Brain microvascular endothelial cell (primary cell): ENCODE data around the gene PLAC1.

Experiments used
- DNase-seq: peaks from one replicate; pipeline ENCODE4 v3.0.0-alpha.2; 2020
- H3K27ac ChIP-seq: fragments of 250-450 bp; sonication (Bioruptor Pico); 2 replicates; pipeline ENCODE4 v1.5.1; 2020; ENCODE audit warnings: mild to moderate bottlenecking, moderate library complexity
- H3K27me3 ChIP-seq: fragments of 250-450 bp; sonication (Bioruptor Pico); replicated peaks from 2 replicates; pipeline ENCODE4 v1.5.1; 2020; ENCODE audit warnings: mild to moderate bottlenecking
- H3K36me3 ChIP-seq: fragments of 250-450 bp; sonication (Bioruptor Pico); replicated peaks from 2 replicates; pipeline ENCODE4 v1.5.1; 2020; ENCODE audit warnings: mild to moderate bottlenecking
- H3K4me3 ChIP-seq: 2 replicates; pipeline ENCODE4 v1.5.1; 2011; ENCODE audit warnings: low read depth, mild to moderate bottlenecking, control low read depth, low read length, moderate library complexity
- in situ Hi-C: cut with HindIII; loops from 2 replicates; pipeline ENCODE4 v1.10.0; 2017; ENCODE audit warnings: low sequenced_read_pairs, low pct_ligation_motif_present
- TF ChIP-seq, protein P1 (sequence below): IDR thresholded peaks from 2 replicates; pipeline ENCODE4 v1.5.1; 2011; ENCODE audit warnings: low read depth, mild to moderate bottlenecking, moderate library complexity, low read length, control low read depth, inconsistent platforms; ENCODE audit errors: missing control alignments

Gene PLAC1, protein sequence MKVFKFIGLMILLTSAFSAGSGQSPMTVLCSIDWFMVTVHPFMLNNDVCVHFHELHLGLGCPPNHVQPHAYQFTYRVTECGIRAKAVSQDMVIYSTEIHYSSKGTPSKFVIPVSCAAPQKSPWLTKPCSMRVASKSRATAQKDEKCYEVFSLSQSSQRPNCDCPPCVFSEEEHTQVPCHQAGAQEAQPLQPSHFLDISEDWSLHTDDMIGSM

GRCh38 chrX:134658002-134658759 is at the start of gene PLAC1:
TSS of gene PLAC1 (minus strand) at chrX:134658471. CDS start at chrX:134566682, 91,789 bp downstream.
- H3K4me3 ChIP-seq: no peak within 1 kb of the TSS
- H3K27ac ChIP-seq: no peak within 1 kb of the TSS
- in situ Hi-C loops: no loop called here
- TF ChIP-seq, protein P1, sequence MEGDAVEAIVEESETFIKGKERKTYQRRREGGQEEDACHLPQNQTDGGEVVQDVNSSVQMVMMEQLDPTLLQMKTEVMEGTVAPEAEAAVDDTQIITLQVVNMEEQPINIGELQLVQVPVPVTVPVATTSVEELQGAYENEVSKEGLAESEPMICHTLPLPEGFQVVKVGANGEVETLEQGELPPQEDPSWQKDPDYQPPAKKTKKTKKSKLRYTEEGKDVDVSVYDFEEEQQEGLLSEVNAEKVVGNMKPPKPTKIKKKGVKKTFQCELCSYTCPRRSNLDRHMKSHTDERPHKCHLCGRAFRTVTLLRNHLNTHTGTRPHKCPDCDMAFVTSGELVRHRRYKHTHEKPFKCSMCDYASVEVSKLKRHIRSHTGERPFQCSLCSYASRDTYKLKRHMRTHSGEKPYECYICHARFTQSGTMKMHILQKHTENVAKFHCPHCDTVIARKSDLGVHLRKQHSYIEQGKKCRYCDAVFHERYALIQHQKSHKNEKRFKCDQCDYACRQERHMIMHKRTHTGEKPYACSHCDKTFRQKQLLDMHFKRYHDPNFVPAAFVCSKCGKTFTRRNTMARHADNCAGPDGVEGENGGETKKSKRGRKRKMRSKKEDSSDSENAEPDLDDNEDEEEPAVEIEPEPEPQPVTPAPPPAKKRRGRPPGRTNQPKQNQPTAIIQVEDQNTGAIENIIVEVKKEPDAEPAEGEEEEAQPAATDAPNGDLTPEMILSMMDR: no peak
- H3K27me3 ChIP-seq: no peaks in the 10 kb centered on the region
- DNase-seq: no peak
- no peaks in the 10 kb centered on the region for H3K36me3 ChIP-seq

GRCh38 chrX:134706138-134706537 is 47.9 kb upstream of the PLAC1 start:
- Histone ChIP-seq H3K4me3 (no peak overlapping the region), H3K27ac (no peak overlapping the region), H3K27me3 (no peaks in the 10 kb centered on the region), H3K36me3 (no peaks in the 10 kb centered on the region)
- in situ Hi-C loops: no loop called here
- DNase-seq: no peak
- TF ChIP-seq, protein P1: no peak

GRCh38 chrX:134695999-134696398 is 37.7 kb upstream of the PLAC1 start:
- Histone ChIP-seq H3K36me3 (no peaks in the 10 kb centered on the region), H3K27ac (no peak overlapping the region), H3K27me3 (no peaks in the 10 kb centered on the region), H3K4me3 (no peak overlapping the region)
- DNase-seq: no peak
- TF ChIP-seq, protein P1: no peak
- in situ Hi-C loops: no loop called here

DNA sequence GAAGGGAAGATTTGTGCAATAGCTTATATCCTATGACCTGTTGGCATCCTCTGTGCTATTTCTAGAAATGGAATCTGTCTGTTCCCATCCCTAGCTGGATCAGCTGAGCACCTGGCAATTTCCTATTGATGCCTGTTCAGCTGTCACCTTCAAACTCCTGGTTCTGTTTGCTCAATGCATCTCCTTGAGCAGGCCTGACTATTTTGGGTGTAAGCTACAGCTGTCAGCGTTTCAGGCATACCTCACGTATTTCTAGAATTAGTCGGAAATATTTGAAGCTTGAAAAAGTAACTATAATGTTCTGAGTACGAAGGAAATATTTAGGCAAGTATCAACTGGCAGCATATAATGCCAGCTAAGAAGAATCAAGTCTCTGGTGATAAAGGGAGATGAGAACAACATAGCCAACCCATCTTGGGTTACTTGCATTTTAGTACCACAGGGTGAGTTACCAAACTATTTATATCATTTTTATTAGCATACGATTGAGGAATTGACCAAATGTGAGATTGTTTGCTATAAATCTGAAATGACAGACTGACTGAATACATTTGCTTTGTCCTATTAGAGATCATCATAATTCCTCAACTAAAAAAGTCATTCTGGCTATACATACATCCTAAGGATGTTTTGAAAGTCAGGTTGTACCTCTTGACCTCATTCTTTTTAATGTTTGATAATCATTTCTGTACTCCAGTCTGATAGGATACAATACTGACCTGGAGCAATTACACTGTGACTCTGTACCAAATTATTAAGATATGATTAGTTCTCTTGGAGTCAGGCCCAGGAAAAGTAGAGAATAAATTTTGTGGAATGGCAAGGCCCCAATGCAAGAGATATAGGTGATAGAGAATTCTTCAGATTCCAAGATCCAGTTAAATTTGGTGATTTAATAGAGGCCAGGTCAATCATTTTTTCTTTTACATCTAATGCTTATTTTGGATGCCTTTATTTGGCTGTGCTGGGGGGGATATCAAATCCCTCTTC is 36.4 kb upstream of the PLAC1 start:
- H3K27ac ChIP-seq: no peak overlapping the region
- in situ Hi-C loops: no loop called here
- TF ChIP-seq, protein P1: no peak
- no peaks in the 10 kb centered on the region for H3K27me3 ChIP-seq
- no peaks in the 10 kb centered on the region for H3K36me3 ChIP-seq
- DNase-seq: no peak
- H3K4me3 ChIP-seq: no peak overlapping the region

- in situ Hi-C loops: no loop called here
- DNase-seq: no peak
- H3K27me3 ChIP-seq: no peaks in the 10 kb centered on the region
- no peaks in the 10 kb centered on the region for H3K36me3 ChIP-seq
- no peak overlapping the region for H3K27ac ChIP-seq
- no peak overlapping the region for H3K4me3 ChIP-seq
- TF ChIP-seq, protein P1: no peak
These were observed 35.4 kb upstream of the PLAC1 start for GRCh38 chrX:134693644-134694043.
